GM23338 (cell line): ENCODE data around the gene LRIG1. TPM values are rescaled to one million over a fixed set of nuclear protein-coding genes. Genes with fewer than 3 reads are reported as not detected.

Source experiments
- ATAC-seq: fragments of 200-7000 bp; cut with Tn5 transposase; 3 replicates; pipeline ENCODE4 v1.9.1; 2020
- DNase-seq: peaks from one replicate; pipeline ENCODE4 v3.0.0-alpha.2; 2015; ENCODE audit warnings: low spot score
- H2AFZ ChIP-seq: fragments of 200-600 bp; sonication (generic); 2 replicates; pipeline ENCODE4 v1.8.0; 2016; ENCODE audit warnings: antibody characterized with exemption, mild to moderate bottlenecking, moderate library complexity
- H3F3A ChIP-seq: fragments of 200-600 bp; sonication (generic); replicated peaks from 2 replicates; pipeline ENCODE4 v1.8.0; 2017; ENCODE audit warnings: antibody characterized with exemption, mixed run types, low read depth
- H3K27ac ChIP-seq: fragments of 200-600 bp; sonication (generic); 2 replicates; pipeline ENCODE4 v1.6.1; 2016; ENCODE audit warnings: low read depth
- H3K27me3 ChIP-seq: fragments of 200-600 bp; sonication (generic); 2 replicates; pipeline ENCODE4 v1.8.0; 2016; ENCODE audit warnings: mild to moderate bottlenecking, mixed run types, moderate library complexity; ENCODE audit not compliant: insufficient read depth
- H3K36me3 ChIP-seq: fragments of 200-600 bp; sonication (generic); 2 replicates; pipeline ENCODE4 v1.8.0; 2016; ENCODE audit warnings: mild to moderate bottlenecking; ENCODE audit not compliant: insufficient read depth
- H3K4me1 ChIP-seq: fragments of 200-600 bp; sonication (generic); 2 replicates; pipeline ENCODE4 v1.8.0; 2016; ENCODE audit warnings: mild to moderate bottlenecking, moderate library complexity; ENCODE audit not compliant: insufficient read depth
- H3K4me2 ChIP-seq: fragments of 200-600 bp; sonication (generic); 2 replicates; pipeline ENCODE4 v1.7.1; 2017; ENCODE audit warnings: mixed run types
- H3K4me3 ChIP-seq: fragments of 200-600 bp; sonication (generic); 2 replicates; pipeline ENCODE4 v1.6.1; 2016; ENCODE audit warnings: mixed run types
- H3K79me2 ChIP-seq: fragments of 200-600 bp; sonication (generic); replicated peaks from 2 replicates; pipeline ENCODE4 v1.8.0; 2017; ENCODE audit warnings: mild to moderate bottlenecking; ENCODE audit not compliant: insufficient read depth
- H3K9me2 ChIP-seq: fragments of 200-600 bp; sonication (generic); 2 replicates; pipeline ENCODE4 v1.8.0; 2017; ENCODE audit not compliant: insufficient read depth
- H4K20me1 ChIP-seq: fragments of 200-600 bp; sonication (generic); replicated peaks from 2 replicates; pipeline ENCODE4 v1.8.0; 2017; ENCODE audit warnings: mild to moderate bottlenecking; ENCODE audit not compliant: insufficient read depth
- H3K27ac Mint-ChIP-seq: 2 replicates; pipeline ENCODE4 v1.8.0; 2020; ENCODE audit warnings: inconsistent platforms, mild to moderate bottlenecking, moderate library complexity, mixed read lengths
- H3K27me3 Mint-ChIP-seq: 3 replicates; pipeline ENCODE4 v1.8.0; 2022; ENCODE audit warnings: low read depth, mild to moderate bottlenecking, moderate library complexity, mixed read lengths, inconsistent platforms; ENCODE audit not compliant: insufficient read depth, poor library complexity
- H3K36me3 Mint-ChIP-seq: 3 replicates; pipeline ENCODE4 v1.8.0; 2021; ENCODE audit warnings: low read depth, mild to moderate bottlenecking, inconsistent platforms, moderate library complexity, mixed read lengths
- H3K4me1 Mint-ChIP-seq: 3 replicates; pipeline ENCODE4 v1.8.0; 2020; ENCODE audit warnings: mild to moderate bottlenecking, inconsistent platforms, mixed read lengths
- H3K4me3 Mint-ChIP-seq: 3 replicates; pipeline ENCODE4 v1.8.0; 2021; ENCODE audit warnings: moderate library complexity, mild to moderate bottlenecking, inconsistent platforms, mixed read lengths
- H3K9me3 Mint-ChIP-seq: 3 replicates; pipeline ENCODE4 v1.8.0; 2020; ENCODE audit warnings: moderate library complexity, mild to moderate bottlenecking, inconsistent platforms, mixed read lengths
- CREB1 ChIP-seq: fragments of 250-450 bp; sonication (Bioruptor Pico); IDR thresholded peaks from 2 replicates; pipeline ENCODE4 v1.5.0; 2020; ENCODE audit warnings: low read depth, mild to moderate bottlenecking, moderate library complexity
- CTCF ChIP-seq, 2 experiments: fragments of 200-600 bp in 1 of 2; sonication (generic) in 1 of 2; conservative IDR thresholded peaks; 2 replicates each; pipeline versions ENCODE4 v1.5.1 to v1.6.1; 2016 to 2017; ENCODE audit warnings: antibody characterized with exemption in 2 of 2, low read depth in 2 of 2, mild to moderate bottlenecking in 2 of 2, moderate library complexity in 1 of 2
- ETS1 ChIP-seq: IDR thresholded peaks from 2 replicates; pipeline ENCODE4 v1.6.1; 2016; ENCODE audit warnings: antibody characterized with exemption
- EZH2 ChIP-seq: fragments of 200-600 bp; sonication (generic); IDR thresholded peaks from one replicate; pipeline ENCODE4 v1.8.0; 2017; ENCODE audit warnings: antibody characterized with exemption, mild to moderate bottlenecking, low read depth; ENCODE audit not compliant: unreplicated experiment
- EZH2phosphoT487 ChIP-seq: fragments of 200-600 bp; sonication (generic); IDR thresholded peaks from one replicate; pipeline ENCODE4 v1.8.1; 2018; ENCODE audit warnings: antibody characterized with exemption; ENCODE audit not compliant: unreplicated experiment
- JUNB ChIP-seq: IDR thresholded peaks from one replicate; pipeline ENCODE4 v1.6.1; 2016; ENCODE audit warnings: antibody characterized with exemption; ENCODE audit not compliant: unreplicated experiment
- NANOG ChIP-seq: IDR thresholded peaks from 2 replicates; pipeline ENCODE4 v1.6.1; 2016; ENCODE audit warnings: antibody characterized with exemption, borderline replicate concordance
- POLR2AphosphoS5 ChIP-seq: IDR thresholded peaks from 2 replicates; pipeline ENCODE4 v1.6.1; 2016; ENCODE audit warnings: antibody characterized with exemption, low read depth
- REST ChIP-seq: IDR thresholded peaks from one replicate; pipeline ENCODE4 v1.6.1; 2018; ENCODE audit warnings: antibody characterized with exemption; ENCODE audit not compliant: unreplicated experiment
- STAT1 ChIP-seq: IDR thresholded peaks from one replicate; pipeline ENCODE4 v1.6.1; 2016; ENCODE audit warnings: antibody characterized with exemption; ENCODE audit not compliant: unreplicated experiment
- ZNF114 ChIP-seq: fragments of 250-450 bp; sonication (Bioruptor Pico); IDR thresholded peaks from 2 replicates; pipeline ENCODE4 v1.5.0; 2020; ENCODE audit warnings: mild to moderate bottlenecking, moderate library complexity
- ZNF331 ChIP-seq: fragments of 250-450 bp; sonication (Bioruptor Pico); IDR thresholded peaks from 2 replicates; pipeline ENCODE4 v1.5.0; 2020; ENCODE audit warnings: low read depth, mild to moderate bottlenecking, moderate library complexity
- ZNF462 ChIP-seq: fragments of 250-450 bp; sonication (Bioruptor Pico); IDR thresholded peaks from 2 replicates; pipeline ENCODE4 v1.5.0; 2020; ENCODE audit warnings: mild to moderate bottlenecking, moderate library complexity
- polyA plus RNA-seq: library from polyadenylated mRNA; unstranded; fragments of >200 nt; fragmentation: Nextera tagmentation; extraction: Ambion mirVana; gene quantifications from 2 replicates; pipeline ENCODE4 v1.2.1, GENCODE V29; 2016
- total RNA-seq: library from RNA; depleted of rRNA; stranded (reverse); fragments of >200 nt; shearing (Covaris generic); gene quantifications from 2 replicates; pipeline ENCODE4 v1.2.3, GENCODE V29; 2014

The LRIG1 gene
- total and polyA plus RNA-seq, 2 experiments from 2014 or later: 40.0 to 134 TPM

- peaks cover 17% of the 10 kb centered on the region for H3K4me1 ChIP-seq
- Mint-ChIP-seq H3K27me3 (peaks cover 2% of the 10 kb centered on the region), H3K36me3 (no peaks in the 10 kb centered on the region; the same call in 2 of the 3 replicates), H3K4me1 (peaks cover 24% of the 10 kb centered on the region), H3K4me3 (no peak overlapping the region), H3K9me3 (no peaks in the 10 kb centered on the region), H3K27ac (no peak overlapping the region)
- H3K4me3 ChIP-seq: no peak overlapping the region
- TF ChIP-seq ZNF114: no peak
- no peak for TF ChIP-seq EZH2phosphoT487
- TF ChIP-seq REST: no peak
- no peak for TF ChIP-seq ZNF331
- no peak for TF ChIP-seq EZH2
- TF ChIP-seq CREB1: no peak
- TF ChIP-seq STAT1: no peak
- no peak for TF ChIP-seq POLR2AphosphoS5
- no peak for TF ChIP-seq ZNF462 (CRISPR knock-in tag)
- TF ChIP-seq JUNB: no peak
- TF ChIP-seq NANOG: no peak
- no peak for TF ChIP-seq ETS1
- no peak for TF ChIP-seq CTCF (conservative IDR thresholded peaks at IDR 0.05; ENCODE audit: low read depth in 2 of 2)
- H2AFZ ChIP-seq: no peak overlapping the region
- peak; percentile 38; the same call in 2 of the 3 replicates for ATAC-seq
- no peaks in the 10 kb centered on the region for H3F3A ChIP-seq
- no peaks in the 10 kb centered on the region for H3K9me2 ChIP-seq
- H4K20me1 ChIP-seq: no peaks in the 10 kb centered on the region
- H3K27ac ChIP-seq: no peak overlapping the region
- no peaks in the 10 kb centered on the region for H3K36me3 ChIP-seq
- DNase-seq: peak; percentile 49
- H3K4me2 ChIP-seq: no peak overlapping the region
- H3K27me3 ChIP-seq: no peaks in the 10 kb centered on the region
- no peaks in the 10 kb centered on the region for H3K79me2 ChIP-seq
Measured at GRCh38 chr3:66366747-66367146, 134.1 kb downstream of the LRIG1 start.
